Left lung (tissue), 14 donors: Measurements from ENCODE around the gene EBLN1. TPM values are rescaled to one million over a fixed set of nuclear protein-coding genes. Genes with fewer than 3 reads are reported as not detected.
A peak's percentile ranks its signal among the peaks of the same experiment; 100 is the strongest.

Source experiments
- ATAC-seq: fragments of 200-7000 bp; cut with Tn5 transposase; one replicate; pipeline ENCODE4 v1.9.1; 2020; ENCODE audit warnings: moderate library complexity
- DNase-seq, 4 donors: peaks; one replicate each; pipeline ENCODE4 v3.0.0-alpha.2; 2013 to 2020
- H3K27ac ChIP-seq, 2 donors: fragments of 200-600 bp; sonication (generic) in 1 of 2; one replicate each; pipeline versions ENCODE4 v1.5.0 to v1.8.0; 2020 to 2021
- H3K27me3 ChIP-seq, 2 donors: fragments of 200-600 bp; sonication (generic) in 1 of 2; one replicate each; pipeline versions ENCODE4 v1.5.0 to v1.8.0; 2020 to 2021
- H3K36me3 ChIP-seq, 2 donors: fragments of 200-600 bp; sonication (generic) in 1 of 2; one replicate each; pipeline versions ENCODE4 v1.5.0 to v1.8.0; 2020 to 2021
- H3K4me1 ChIP-seq, 2 donors: fragments of 200-600 bp; one replicate each; pipeline ENCODE4 v1.8.0; 2021
- H3K4me3 ChIP-seq, 2 donors: fragments of 200-600 bp; sonication (generic) in 1 of 2; one replicate each; pipeline versions ENCODE4 v1.5.0 to v1.8.0; 2020 to 2021; ENCODE audit warnings: mild to moderate bottlenecking in 1 of 2
- H3K9me3 ChIP-seq, 2 donors: fragments of 200-600 bp; sonication (generic) in 1 of 2; one replicate each; pipeline versions ENCODE4 v1.5.0 to v1.8.0; 2020 to 2021
- intact Hi-C, 2 donors: fragments of 100-400 bp; cut with DNase I; formaldehyde crosslinking; loops; one replicate each; pipeline versions ENCODE4 v1.11.2 to v1.14.2; 2022
- long read RNA-seq, 12 donors: library from polyadenylated mRNA in 2 of 12; unstranded in 2 of 12; transcript quantifications; one replicate each; pipeline ENCODE4 v2.0.0 and lab custom pipeline, GENCODE V29; 2019 to 2026
- polyA plus RNA-seq, 6 donors: library from polyadenylated mRNA; unstranded; fragments of 120-200 nt; gene quantifications; one replicate each; pipeline ENCODE4 v1.2.1, GENCODE V29; 2013; ENCODE audit not compliant: insufficient read length in 6 of 6
- total RNA-seq, 2 donors: library from RNA; stranded (reverse); fragmentation: NEBNext Ultra II Directional; extraction: Animal tissue kit (Norgen Biotek cat#: 25700); gene quantifications; one replicate each; pipeline ENCODE4 v1.2.1, GENCODE V29; 2021
- TF ChIP-seq, protein P1 (sequence below), 2 donors: fragments of 200-600 bp; sonication (generic) in 1 of 2; IDR thresholded peaks; one replicate each; pipeline versions ENCODE4 v1.5.0 to v1.8.0; 2021; ENCODE audit warnings: antibody characterized with exemption in 2 of 2
- donor health status: DM: no; HTN: yes; CAD: no.
- donor health status: DM: no; HTN: no; CAD: no.

Gene EBLN1
- total RNA-seq (not detected), polyA plus RNA-seq (not detected)
- long read RNA-seq, donor 1, result 0 reads
- long read RNA-seq, donor 2, result 0 reads
- long read RNA-seq, donor 3, result 0 reads
- long read RNA-seq, donor 4, result 0 reads
- long read RNA-seq, donor 5, result 0 reads
- long read RNA-seq, donor 6, result 0 reads
- long read RNA-seq, donor 7, result 0 reads
- long read RNA-seq, donor 8, result 0 reads
- long read RNA-seq, donor 9, result 0 reads
- long read RNA-seq, donor 10, result 0 reads
- long read RNA-seq, donor 11, result 0 reads
- long read RNA-seq, donor 12, result 0 reads

DNA sequence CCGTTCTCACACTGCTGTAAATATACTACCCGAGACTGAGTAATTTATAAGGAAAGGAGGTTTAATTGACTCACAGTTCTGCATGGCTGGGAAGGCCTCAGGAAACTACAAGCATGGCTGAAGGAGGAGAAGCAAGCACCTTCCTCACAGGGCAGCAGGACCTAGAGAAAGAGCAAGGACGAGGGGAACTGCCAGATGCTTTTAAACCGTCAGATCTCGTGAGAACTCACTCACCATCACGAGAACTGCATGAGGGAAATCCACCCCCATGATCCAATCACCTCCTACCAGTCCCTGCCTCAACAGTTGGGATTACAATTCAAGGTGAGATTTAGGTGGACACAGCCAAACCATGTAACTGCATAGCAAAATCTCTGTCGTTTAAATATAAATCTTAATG lies at the start of gene EBLN1:
Gene EBLN1 (minus strand): TSS at position 174 of the 400 bp plus-strand sequence. CDS start 8,032 bp downstream, outside the sequence.
- Histone ChIP-seq H3K4me1 (no peaks in the 10 kb centered on the region), H3K27me3 (no peaks in the 10 kb centered on the region), H3K27ac (no peak within 1 kb of the TSS), H3K9me3 (no peaks in the 10 kb centered on the region), H3K36me3 (no peaks in the 10 kb centered on the region), H3K4me3 (no peak within 1 kb of the TSS)
- intact Hi-C loops, result no loop called here
- no peak for DNase-seq
- TF ChIP-seq, protein P1, sequence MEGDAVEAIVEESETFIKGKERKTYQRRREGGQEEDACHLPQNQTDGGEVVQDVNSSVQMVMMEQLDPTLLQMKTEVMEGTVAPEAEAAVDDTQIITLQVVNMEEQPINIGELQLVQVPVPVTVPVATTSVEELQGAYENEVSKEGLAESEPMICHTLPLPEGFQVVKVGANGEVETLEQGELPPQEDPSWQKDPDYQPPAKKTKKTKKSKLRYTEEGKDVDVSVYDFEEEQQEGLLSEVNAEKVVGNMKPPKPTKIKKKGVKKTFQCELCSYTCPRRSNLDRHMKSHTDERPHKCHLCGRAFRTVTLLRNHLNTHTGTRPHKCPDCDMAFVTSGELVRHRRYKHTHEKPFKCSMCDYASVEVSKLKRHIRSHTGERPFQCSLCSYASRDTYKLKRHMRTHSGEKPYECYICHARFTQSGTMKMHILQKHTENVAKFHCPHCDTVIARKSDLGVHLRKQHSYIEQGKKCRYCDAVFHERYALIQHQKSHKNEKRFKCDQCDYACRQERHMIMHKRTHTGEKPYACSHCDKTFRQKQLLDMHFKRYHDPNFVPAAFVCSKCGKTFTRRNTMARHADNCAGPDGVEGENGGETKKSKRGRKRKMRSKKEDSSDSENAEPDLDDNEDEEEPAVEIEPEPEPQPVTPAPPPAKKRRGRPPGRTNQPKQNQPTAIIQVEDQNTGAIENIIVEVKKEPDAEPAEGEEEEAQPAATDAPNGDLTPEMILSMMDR (IDR thresholded peaks at IDR 0.05), result no peak
- ATAC-seq, result no peak

- TF ChIP-seq, protein P1 (IDR thresholded peaks at IDR 0.05), result no peak
- H3K4me1 ChIP-seq, result no peaks in the 10 kb centered on the region
- H3K9me3 ChIP-seq, result no peaks in the 10 kb centered on the region
- no peak overlapping the region for H3K4me3 ChIP-seq
- DNase-seq (no peak), ATAC-seq (no peak)
- intact Hi-C loops, result no loop called here
- H3K27ac ChIP-seq, result no peak overlapping the region
- peaks cover 0 to 7% of the 10 kb centered on the region in 2 donors for H3K27me3 ChIP-seq
- no peaks in the 10 kb centered on the region for H3K36me3 ChIP-seq
Measured at GRCh38 chr10:22265839-22266537, 48.2 kb upstream of the EBLN1 start.

- Histone ChIP-seq H3K27me3 (peaks cover 0 to 17% of the 10 kb centered on the region in 2 donors), H3K36me3 (no peaks in the 10 kb centered on the region), H3K4me1 (no peaks in the 10 kb centered on the region), H3K27ac (no peak overlapping the region), H3K9me3 (no peaks in the 10 kb centered on the region), H3K4me3 (no peak overlapping the region)
- TF ChIP-seq, protein P1 (IDR thresholded peaks at IDR 0.05), result no peak
- ATAC-seq, result no peak
- DNase-seq, result no peak
- intact Hi-C loops, result no loop called here
Measured at GRCh38 chr10:22263106-22263505, 45.3 kb upstream of the EBLN1 start.

- no peaks in the 10 kb centered on the region for H3K9me3 ChIP-seq
- no peak overlapping the region for H3K4me3 ChIP-seq
- DNase-seq (peak in 1 of 4 donors; percentile 18), ATAC-seq (no peak)
- H3K27me3 ChIP-seq, result peaks cover 10 to 29% of the 10 kb centered on the region in 2 donors
- intact Hi-C loops, result loop anchor here in 1 of 2 donors (10.0 kb wide), 1 partner anchor 66 kb away; the partner anchor contains the start of gene BMI1
- TF ChIP-seq, protein P1 (IDR thresholded peaks at IDR 0.05), result no peak
- H3K4me1 ChIP-seq, result no peaks in the 10 kb centered on the region
- no peaks in the 10 kb centered on the region for H3K36me3 ChIP-seq
- no peak overlapping the region for H3K27ac ChIP-seq
Measured at GRCh38 chr10:22259280-22259679, 41.5 kb upstream of the EBLN1 start.

GRCh38 chr10:22258471-22258870 lies 40.7 kb upstream of the EBLN1 start:
- DNase-seq, result no peak
- intact Hi-C loops, result loop anchor here in 1 of 2 donors (10.0 kb wide), 1 partner anchor 66 kb away; the partner anchor contains the start of gene BMI1

More at GRCh38 chr10:22258471-22258870, 40.7 kb upstream of the EBLN1 start:
- H3K4me3 ChIP-seq, result no peak overlapping the region
- ATAC-seq, result no peak
- H3K27ac ChIP-seq, result no peak overlapping the region
- H3K9me3 ChIP-seq, result no peaks in the 10 kb centered on the region
- H3K4me1 ChIP-seq, result no peaks in the 10 kb centered on the region
- peaks cover 10 to 33% of the 10 kb centered on the region in 2 donors for H3K27me3 ChIP-seq
- TF ChIP-seq, protein P1 (IDR thresholded peaks at IDR 0.05), result no peak
- no peaks in the 10 kb centered on the region for H3K36me3 ChIP-seq
